HEK293 (cell line): ENCODE results near the gene KPNA5.

ENCODE experiments used
- CTCF ChIP-seq: fragments of 450-650 bp; formaldehyde crosslinking; IDR thresholded peaks from 2 replicates; pipeline ENCODE4 v1.5.1; 2016; ENCODE audit warnings: missing biosample characterization, missing genetic modification characterization
- KLF7 ChIP-seq: fragments of 450-650 bp; formaldehyde crosslinking; IDR thresholded peaks from 2 replicates; pipeline ENCODE4 v1.5.1; 2016; ENCODE audit warnings: missing biosample characterization, missing genetic modification characterization, borderline replicate concordance
- MYNN ChIP-seq: fragments of 450-650 bp; formaldehyde crosslinking; IDR thresholded peaks from 2 replicates; pipeline ENCODE4 v1.5.1; 2016; ENCODE audit warnings: missing biosample characterization, missing genetic modification characterization, borderline replicate concordance
- PRDM1 ChIP-seq: fragments of 450-650 bp; formaldehyde crosslinking; IDR thresholded peaks from 2 replicates; pipeline ENCODE4; 2016; ENCODE audit warnings: missing biosample characterization, missing genetic modification characterization
- ZBTB10 ChIP-seq: fragments of 450-650 bp; formaldehyde crosslinking; IDR thresholded peaks from 2 replicates; pipeline ENCODE4 v1.5.1; 2016; ENCODE audit warnings: missing biosample characterization, missing genetic modification characterization
- ZNF23 ChIP-seq: fragments of 450-650 bp; formaldehyde crosslinking; IDR thresholded peaks from 2 replicates; pipeline ENCODE4 v1.5.1; 2016; ENCODE audit warnings: missing biosample characterization, missing genetic modification characterization, borderline replicate concordance
- ZNF24 ChIP-seq: fragments of 450-650 bp; formaldehyde crosslinking; IDR thresholded peaks from 2 replicates; pipeline ENCODE4 v1.5.1; 2016; ENCODE audit warnings: missing biosample characterization, missing genetic modification characterization
- ZNF549 ChIP-seq: fragments of 450-650 bp; IDR thresholded peaks from 2 replicates; pipeline ENCODE4 v1.5.1; 2018; ENCODE audit warnings: missing biosample characterization, missing genetic modification characterization, mild to moderate bottlenecking, inconsistent platforms, moderate library complexity
- TF ChIP-seq, protein P1 (sequence below): fragments of 450-650 bp; formaldehyde crosslinking; IDR thresholded peaks from 2 replicates; pipeline ENCODE4 v1.5.1; 2016; ENCODE audit warnings: missing biosample characterization, missing genetic modification characterization
- TF ChIP-seq, protein P2 (sequence below): fragments of 450-650 bp; formaldehyde crosslinking; IDR thresholded peaks from 2 replicates; pipeline ENCODE4 v1.5.1; 2017; ENCODE audit warnings: missing biosample characterization, missing genetic modification characterization
- TF ChIP-seq, protein P3 (sequence below): fragments of 450-650 bp; IDR thresholded peaks from 2 replicates; pipeline ENCODE4 v1.5.1; 2018; ENCODE audit warnings: missing biosample characterization, missing genetic modification characterization

GRCh38 chr6:116763906-116764628 lies 83.1 kb downstream of the KPNA5 start:
- TF ChIP-seq CTCF (tag by site-specific recombination) = no peak
- TF ChIP-seq ZNF549 (tag by site-specific recombination) = no peak
- TF ChIP-seq PRDM1 = no peak
- TF ChIP-seq, protein P1, sequence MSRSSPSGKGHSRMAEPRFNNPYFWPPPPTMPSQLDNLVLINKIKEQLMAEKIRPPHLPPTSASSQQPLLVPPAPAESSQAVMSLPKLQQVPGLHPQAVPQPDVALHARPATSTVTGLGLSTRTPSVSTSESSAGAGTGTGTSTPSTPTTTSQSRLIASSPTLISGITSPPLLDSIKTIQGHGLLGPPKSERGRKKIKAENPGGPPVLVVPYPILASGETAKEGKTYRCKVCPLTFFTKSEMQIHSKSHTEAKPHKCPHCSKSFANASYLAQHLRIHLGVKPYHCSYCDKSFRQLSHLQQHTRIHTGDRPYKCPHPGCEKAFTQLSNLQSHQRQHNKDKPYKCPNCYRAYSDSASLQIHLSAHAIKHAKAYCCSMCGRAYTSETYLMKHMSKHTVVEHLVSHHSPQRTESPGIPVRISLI (tag by site-specific recombination) = no peak
- TF ChIP-seq, protein P2, sequence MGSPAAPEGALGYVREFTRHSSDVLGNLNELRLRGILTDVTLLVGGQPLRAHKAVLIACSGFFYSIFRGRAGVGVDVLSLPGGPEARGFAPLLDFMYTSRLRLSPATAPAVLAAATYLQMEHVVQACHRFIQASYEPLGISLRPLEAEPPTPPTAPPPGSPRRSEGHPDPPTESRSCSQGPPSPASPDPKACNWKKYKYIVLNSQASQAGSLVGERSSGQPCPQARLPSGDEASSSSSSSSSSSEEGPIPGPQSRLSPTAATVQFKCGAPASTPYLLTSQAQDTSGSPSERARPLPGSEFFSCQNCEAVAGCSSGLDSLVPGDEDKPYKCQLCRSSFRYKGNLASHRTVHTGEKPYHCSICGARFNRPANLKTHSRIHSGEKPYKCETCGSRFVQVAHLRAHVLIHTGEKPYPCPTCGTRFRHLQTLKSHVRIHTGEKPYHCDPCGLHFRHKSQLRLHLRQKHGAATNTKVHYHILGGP (tag by site-specific recombination) = no peak
- TF ChIP-seq ZNF24 = no peak
- TF ChIP-seq ZNF23 = no peak
- no peak for TF ChIP-seq KLF7 (tag by site-specific recombination)
- TF ChIP-seq ZBTB10 = no peak
- TF ChIP-seq, protein P3, sequence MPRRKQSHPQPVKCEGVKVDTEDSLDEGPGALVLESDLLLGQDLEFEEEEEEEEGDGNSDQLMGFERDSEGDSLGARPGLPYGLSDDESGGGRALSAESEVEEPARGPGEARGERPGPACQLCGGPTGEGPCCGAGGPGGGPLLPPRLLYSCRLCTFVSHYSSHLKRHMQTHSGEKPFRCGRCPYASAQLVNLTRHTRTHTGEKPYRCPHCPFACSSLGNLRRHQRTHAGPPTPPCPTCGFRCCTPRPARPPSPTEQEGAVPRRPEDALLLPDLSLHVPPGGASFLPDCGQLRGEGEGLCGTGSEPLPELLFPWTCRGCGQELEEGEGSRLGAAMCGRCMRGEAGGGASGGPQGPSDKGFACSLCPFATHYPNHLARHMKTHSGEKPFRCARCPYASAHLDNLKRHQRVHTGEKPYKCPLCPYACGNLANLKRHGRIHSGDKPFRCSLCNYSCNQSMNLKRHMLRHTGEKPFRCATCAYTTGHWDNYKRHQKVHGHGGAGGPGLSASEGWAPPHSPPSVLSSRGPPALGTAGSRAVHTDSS (tag by site-specific recombination) = no peak
- no peak for TF ChIP-seq MYNN (tag by site-specific recombination)
